ENCODE measurements around the gene SRD5A1.
"Not testable (repeated sequence)": the region's sequence is repeated elsewhere in the genome, so short reads cannot be mapped to it uniquely, and the experiment has no call there.

The SRD5A1 gene

DNA sequence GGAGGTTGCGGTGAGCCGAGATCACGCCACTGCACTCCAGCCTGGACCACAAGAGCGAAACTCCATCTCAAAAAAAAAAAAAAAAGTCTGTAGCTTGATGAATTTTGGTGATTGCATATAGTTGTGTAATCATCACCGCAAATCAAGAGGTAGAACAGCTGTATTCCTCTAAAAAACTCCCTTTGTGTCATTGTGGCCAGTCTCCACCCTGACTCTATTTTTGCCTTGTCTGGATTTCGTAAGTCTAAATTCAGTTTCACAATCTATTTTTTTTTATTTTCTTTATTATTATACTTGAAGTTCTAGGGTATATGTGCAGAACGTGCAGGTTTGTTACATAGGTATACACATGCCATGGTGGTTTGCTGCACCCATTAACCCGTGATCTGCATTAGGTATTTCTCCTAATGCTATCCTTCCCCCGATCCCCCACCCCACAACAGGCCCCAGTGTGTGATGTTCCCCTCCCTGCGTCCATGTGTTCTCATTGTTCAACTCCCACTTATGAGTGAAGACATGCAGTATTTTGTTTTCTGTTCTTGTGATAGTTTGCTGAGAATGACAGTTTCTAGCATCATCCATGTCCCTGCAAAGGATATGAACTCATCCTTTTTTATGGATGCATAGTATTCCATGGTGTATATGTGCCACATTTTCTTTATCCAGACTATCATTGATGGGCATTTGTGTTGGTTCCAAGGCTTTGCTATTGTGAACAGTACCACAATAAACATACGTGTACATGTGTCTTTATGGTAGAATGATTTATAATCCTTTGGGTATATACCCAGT lies 12.5 kb downstream of the SRD5A1 start:
- H3K36me3 ChIP-seq (ENCODE audit: control insufficient read depth in 1 of 2, insufficient read depth in 2 of 2, low read length in 2 of 2); H3K9me3 ChIP-seq (ENCODE audit: control insufficient read depth in 1 of 2, low read length in 2 of 2); H3K27me3 ChIP-seq (ENCODE audit: low read depth, low read length): not testable (repeated sequence)

DNA sequence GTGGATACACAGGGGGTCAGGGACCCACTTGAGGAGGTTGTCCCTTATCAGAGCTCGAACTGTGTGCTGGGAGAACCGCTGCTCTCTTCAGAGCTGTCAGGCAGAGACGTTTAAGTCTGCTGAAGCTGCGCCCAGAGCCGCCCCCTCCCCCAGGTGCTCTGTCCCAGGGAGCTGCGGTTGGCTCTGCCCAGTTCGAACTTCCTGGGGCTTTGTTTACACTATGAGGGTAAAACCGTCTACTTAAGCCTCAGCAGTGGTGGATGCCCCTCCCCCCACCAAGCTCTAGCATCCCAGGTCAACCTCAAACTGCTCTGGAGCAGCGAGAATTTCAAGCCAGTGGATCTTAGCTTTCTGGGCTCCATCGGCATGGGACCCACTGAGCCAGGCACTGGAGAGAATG lies 15.9 kb downstream of the SRD5A1 start:
- peaks cover 0 to 13% of the 10 kb centered on the region in 2 donors for H3K36me3 ChIP-seq (ENCODE audit: control insufficient read depth in 1 of 2, insufficient read depth in 2 of 2, low read length in 2 of 2)
- no peaks in the 10 kb centered on the region for H3K4me1 ChIP-seq (ENCODE audit: control insufficient read depth in 1 of 2, insufficient read depth in 2 of 2, low read length in 2 of 2)
- no peaks in the 10 kb centered on the region for H3K9me3 ChIP-seq (ENCODE audit: control insufficient read depth in 1 of 2, low read length in 2 of 2)
- no peak overlapping the region for H3K4me3 ChIP-seq (ENCODE audit: low read depth in 1 of 2, low read length in 2 of 2)
- no peak overlapping the region for H3K27ac ChIP-seq (ENCODE audit: low read length)
- H3K27me3 ChIP-seq (ENCODE audit: low read depth, low read length), result no peaks in the 10 kb centered on the region

More for the DNA sequence above, 12.5 kb downstream of the SRD5A1 start:
- not testable (repeated sequence) for H3K4me1 ChIP-seq (ENCODE audit: control insufficient read depth in 1 of 2, insufficient read depth in 2 of 2, low read length in 2 of 2); H3K4me3 ChIP-seq (ENCODE audit: low read depth in 1 of 2, low read length in 2 of 2); H3K27ac ChIP-seq (ENCODE audit: low read length)

DNA sequence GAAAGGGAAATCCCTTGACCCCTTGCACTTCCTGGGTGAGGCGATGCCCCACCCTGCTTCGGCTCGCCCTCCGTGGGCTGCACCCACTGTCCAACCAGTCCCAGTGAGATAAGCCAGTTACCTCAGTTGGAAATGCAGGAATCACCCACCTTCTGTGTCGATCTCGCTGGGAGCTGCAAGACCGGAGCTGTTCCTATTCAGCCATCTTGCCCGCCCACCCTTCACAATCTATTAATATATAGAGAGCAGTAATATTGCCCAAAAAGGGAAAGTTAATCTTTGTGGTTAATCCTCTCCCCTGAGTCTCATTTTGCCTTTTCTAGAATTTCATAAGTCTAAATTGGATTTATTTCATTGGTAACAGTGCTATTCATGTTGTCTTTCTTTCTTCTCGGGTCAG lies 16.4 kb downstream of the SRD5A1 start:
- no peak overlapping the region for H3K4me3 ChIP-seq (ENCODE audit: low read depth in 1 of 2, low read length in 2 of 2)
- H3K4me1 ChIP-seq (ENCODE audit: control insufficient read depth in 1 of 2, insufficient read depth in 2 of 2, low read length in 2 of 2), result no peaks in the 10 kb centered on the region
- peaks cover 0 to 8% of the 10 kb centered on the region in 2 donors for H3K36me3 ChIP-seq (ENCODE audit: control insufficient read depth in 1 of 2, insufficient read depth in 2 of 2, low read length in 2 of 2)
- no peak overlapping the region for H3K27ac ChIP-seq (ENCODE audit: low read length)
- H3K9me3 ChIP-seq (ENCODE audit: control insufficient read depth in 1 of 2, low read length in 2 of 2), result no peaks in the 10 kb centered on the region
- no peaks in the 10 kb centered on the region for H3K27me3 ChIP-seq (ENCODE audit: low read depth, low read length)

DNA sequence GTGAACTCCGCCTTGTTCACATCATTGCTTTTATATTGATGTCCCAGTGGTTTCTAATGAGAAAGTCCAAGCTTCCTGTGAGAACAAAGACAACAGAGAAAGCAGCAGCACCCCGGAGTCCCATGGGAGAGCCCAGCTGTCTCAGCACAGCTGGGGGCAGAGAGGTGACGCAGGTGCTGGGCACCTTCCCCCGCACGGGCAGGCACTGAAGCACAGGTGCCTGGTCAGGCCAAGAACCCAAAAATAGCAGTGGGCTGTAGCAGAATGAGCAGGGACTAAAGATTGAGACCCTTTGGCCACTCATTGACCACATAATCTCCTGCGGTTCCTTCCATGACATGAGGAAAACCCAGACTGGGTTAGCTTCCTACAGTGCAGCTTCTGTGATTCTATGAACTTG lies 18.8 kb downstream of the SRD5A1 start:
- Histone ChIP-seq H3K27me3 (ENCODE audit: low read depth, low read length) (no peaks in the 10 kb centered on the region), H3K36me3 (ENCODE audit: control insufficient read depth in 1 of 2, insufficient read depth in 2 of 2, low read length in 2 of 2) (peaks cover 18 to 24% of the 10 kb centered on the region in 2 donors), H3K4me1 (ENCODE audit: control insufficient read depth in 1 of 2, insufficient read depth in 2 of 2, low read length in 2 of 2) (no peaks in the 10 kb centered on the region)

DNA sequence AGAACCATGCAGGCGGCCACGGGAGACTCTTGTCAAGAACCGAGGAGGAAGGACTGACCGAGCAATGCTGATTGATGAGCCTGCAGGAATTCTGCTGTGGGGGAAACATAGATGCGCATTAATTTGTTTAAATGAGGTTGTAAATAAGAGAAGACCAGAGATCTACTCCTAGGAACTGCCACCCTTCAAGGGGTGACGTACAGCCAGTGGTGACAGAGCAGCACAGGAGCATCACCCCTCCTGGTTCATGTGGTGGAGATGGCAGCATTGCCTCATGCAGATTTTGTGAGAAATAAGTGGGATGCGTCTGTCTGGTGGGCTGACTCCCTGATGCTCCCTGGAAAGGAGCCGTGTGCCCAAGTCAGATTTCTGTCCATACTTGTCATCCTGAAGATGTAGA lies 22.2 kb downstream of the SRD5A1 start:
- H3K4me1 ChIP-seq (ENCODE audit: control insufficient read depth in 1 of 2, insufficient read depth in 2 of 2, low read length in 2 of 2), result no peaks in the 10 kb centered on the region
- no peaks in the 10 kb centered on the region for H3K27me3 ChIP-seq (ENCODE audit: low read depth, low read length)
- H3K9me3 ChIP-seq (ENCODE audit: control insufficient read depth in 1 of 2, low read length in 2 of 2), result peaks cover 0 to 8% of the 10 kb centered on the region in 2 donors
- H3K4me3 ChIP-seq (ENCODE audit: low read depth in 1 of 2, low read length in 2 of 2), result no peak overlapping the region
- H3K27ac ChIP-seq (ENCODE audit: low read length), result no peak overlapping the region
- H3K36me3 ChIP-seq (ENCODE audit: control insufficient read depth in 1 of 2, insufficient read depth in 2 of 2, low read length in 2 of 2), result peaks cover 21 to 43% of the 10 kb centered on the region in 2 donors

More for the DNA sequence above, 18.8 kb downstream of the SRD5A1 start:
- H3K27ac ChIP-seq (ENCODE audit: low read length), result no peak overlapping the region
- no peak overlapping the region for H3K4me3 ChIP-seq (ENCODE audit: low read depth in 1 of 2, low read length in 2 of 2)
- peaks cover 0 to 4% of the 10 kb centered on the region in 2 donors for H3K9me3 ChIP-seq (ENCODE audit: control insufficient read depth in 1 of 2, low read length in 2 of 2)

DNA sequence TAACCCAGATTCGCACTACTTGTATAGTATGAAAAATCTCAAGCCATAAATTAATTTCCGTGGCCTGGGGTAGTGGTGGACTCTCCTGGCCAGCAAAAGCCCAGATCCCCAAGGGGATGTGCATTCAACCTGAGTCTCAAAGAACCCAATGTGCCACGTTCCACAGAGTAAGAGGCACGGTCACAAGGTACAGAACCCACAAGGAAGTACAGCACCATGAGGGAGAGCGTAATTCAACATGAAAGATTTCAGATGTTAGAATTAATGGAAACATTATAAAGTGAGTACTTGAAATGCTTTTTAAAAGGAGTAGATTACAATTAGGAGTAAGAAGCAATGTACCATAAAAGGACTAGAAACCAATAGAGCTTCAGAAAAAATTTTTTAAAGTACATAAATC lies 23.4 kb downstream of the SRD5A1 start:
- H3K9me3 ChIP-seq (ENCODE audit: control insufficient read depth in 1 of 2, low read length in 2 of 2), result peaks cover 0 to 8% of the 10 kb centered on the region in 2 donors
- no peak overlapping the region for H3K27ac ChIP-seq (ENCODE audit: low read length)
- H3K4me1 ChIP-seq (ENCODE audit: control insufficient read depth in 1 of 2, insufficient read depth in 2 of 2, low read length in 2 of 2), result no peaks in the 10 kb centered on the region
- H3K36me3 ChIP-seq (ENCODE audit: control insufficient read depth in 1 of 2, insufficient read depth in 2 of 2, low read length in 2 of 2), result peaks cover 21 to 43% of the 10 kb centered on the region in 2 donors
- H3K27me3 ChIP-seq (ENCODE audit: low read depth, low read length), result no peaks in the 10 kb centered on the region
- H3K4me3 ChIP-seq (ENCODE audit: low read depth in 1 of 2, low read length in 2 of 2), result no peak overlapping the region

DNA sequence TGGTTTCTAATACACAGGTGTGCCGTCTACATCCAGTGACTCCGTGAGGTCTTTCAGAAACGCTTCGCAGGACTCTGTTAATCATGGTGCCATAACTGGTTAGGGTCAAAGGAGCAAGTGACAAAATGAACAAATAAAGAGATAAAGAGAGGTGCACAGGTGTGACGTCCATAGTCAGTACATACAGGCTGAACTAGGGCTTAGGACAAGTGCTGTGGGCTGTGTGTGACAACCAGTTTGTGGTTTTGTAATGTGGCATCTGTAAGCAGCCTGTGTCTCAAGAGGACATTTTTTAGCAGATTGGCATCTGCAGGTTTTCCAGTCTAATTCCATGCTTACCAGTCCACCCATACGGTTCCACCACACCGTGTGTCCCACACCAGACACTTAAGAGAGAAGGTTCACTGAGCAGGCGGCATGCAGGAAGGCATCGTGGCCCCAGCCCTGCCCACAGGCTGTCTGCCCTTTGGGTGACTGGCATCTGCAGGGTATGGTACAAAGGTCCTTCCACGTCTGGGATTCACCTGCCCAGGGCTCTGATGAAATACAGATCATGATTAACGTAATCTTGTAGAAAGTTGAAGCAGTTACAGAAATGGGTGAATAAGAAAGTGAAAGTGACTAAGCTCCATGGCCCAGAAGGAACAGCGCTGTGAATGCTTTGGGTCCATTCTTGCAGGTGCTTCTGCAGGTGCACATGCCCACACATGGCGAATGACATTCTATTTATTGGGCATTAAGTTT lies 26.9 kb downstream of the SRD5A1 start:
- Histone ChIP-seq H3K4me1 (ENCODE audit: control insufficient read depth in 1 of 2, insufficient read depth in 2 of 2, low read length in 2 of 2) (no peaks in the 10 kb centered on the region), H3K9me3 (ENCODE audit: control insufficient read depth in 1 of 2, low read length in 2 of 2) (peaks cover 0 to 8% of the 10 kb centered on the region in 2 donors), H3K27ac (ENCODE audit: low read length) (no peak overlapping the region), H3K4me3 (ENCODE audit: low read depth in 1 of 2, low read length in 2 of 2) (no peak overlapping the region), H3K27me3 (ENCODE audit: low read depth, low read length) (no peaks in the 10 kb centered on the region), H3K36me3 (ENCODE audit: control insufficient read depth in 1 of 2, insufficient read depth in 2 of 2, low read length in 2 of 2) (peaks cover 21 to 54% of the 10 kb centered on the region in 2 donors)

DNA sequence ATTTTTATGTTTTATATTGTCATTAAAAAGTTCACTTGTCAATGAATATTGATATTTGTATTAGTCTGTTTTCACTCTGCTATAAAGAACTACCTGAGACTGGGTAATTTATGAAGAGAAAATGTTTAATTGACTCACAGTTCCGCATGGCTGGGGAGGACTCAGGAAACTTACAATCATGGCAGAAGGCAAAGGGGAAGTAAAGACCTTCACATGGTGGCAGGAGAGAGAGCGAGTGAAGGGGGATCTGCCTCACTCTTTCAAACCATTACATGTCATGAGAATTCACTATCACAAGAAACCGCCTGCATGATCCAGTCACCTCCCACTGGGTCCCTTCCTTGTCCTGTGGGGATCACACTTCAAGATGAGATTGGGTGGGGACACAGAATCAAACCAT lies 27.4 kb downstream of the SRD5A1 start:
- peaks cover 17 to 50% of the 10 kb centered on the region in 2 donors for H3K36me3 ChIP-seq (ENCODE audit: control insufficient read depth in 1 of 2, insufficient read depth in 2 of 2, low read length in 2 of 2)
- no peak overlapping the region for H3K4me3 ChIP-seq (ENCODE audit: low read depth in 1 of 2, low read length in 2 of 2)
- H3K27me3 ChIP-seq (ENCODE audit: low read depth, low read length), result no peaks in the 10 kb centered on the region
- H3K9me3 ChIP-seq (ENCODE audit: control insufficient read depth in 1 of 2, low read length in 2 of 2), result peaks cover 0 to 8% of the 10 kb centered on the region in 2 donors
- H3K27ac ChIP-seq (ENCODE audit: low read length), result no peak overlapping the region
- H3K4me1 ChIP-seq (ENCODE audit: control insufficient read depth in 1 of 2, insufficient read depth in 2 of 2, low read length in 2 of 2), result no peaks in the 10 kb centered on the region

DNA sequence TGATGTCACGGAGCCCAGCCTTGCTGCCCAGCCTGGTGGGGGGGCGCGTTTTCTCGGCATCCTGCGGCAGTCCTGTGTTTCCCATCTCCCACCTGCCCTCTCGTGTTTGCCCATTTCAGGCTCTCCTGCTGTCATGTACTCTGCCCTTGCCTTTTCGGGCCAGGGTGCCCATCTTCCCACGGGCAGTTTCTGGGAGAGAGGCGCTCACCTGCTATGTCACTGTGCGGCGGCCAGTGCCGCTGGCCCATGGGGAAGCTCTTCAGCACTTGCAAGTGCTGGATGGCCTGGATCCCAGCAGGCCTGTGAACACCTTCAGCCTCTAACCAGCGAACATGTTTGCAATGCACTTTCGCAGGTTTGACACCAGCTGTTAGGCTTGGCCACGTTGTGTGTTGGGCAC lies 33.5 kb downstream of the SRD5A1 start:
- Histone ChIP-seq H3K27me3 (ENCODE audit: low read depth, low read length) (no peaks in the 10 kb centered on the region), H3K36me3 (ENCODE audit: control insufficient read depth in 1 of 2, insufficient read depth in 2 of 2, low read length in 2 of 2) (peaks cover 0 to 35% of the 10 kb centered on the region in 2 donors), H3K27ac (ENCODE audit: low read length) (no peak overlapping the region), H3K4me3 (ENCODE audit: low read depth in 1 of 2, low read length in 2 of 2) (no peak overlapping the region), H3K4me1 (ENCODE audit: control insufficient read depth in 1 of 2, insufficient read depth in 2 of 2, low read length in 2 of 2) (no peaks in the 10 kb centered on the region), H3K9me3 (ENCODE audit: control insufficient read depth in 1 of 2, low read length in 2 of 2) (no peaks in the 10 kb centered on the region)

DNA sequence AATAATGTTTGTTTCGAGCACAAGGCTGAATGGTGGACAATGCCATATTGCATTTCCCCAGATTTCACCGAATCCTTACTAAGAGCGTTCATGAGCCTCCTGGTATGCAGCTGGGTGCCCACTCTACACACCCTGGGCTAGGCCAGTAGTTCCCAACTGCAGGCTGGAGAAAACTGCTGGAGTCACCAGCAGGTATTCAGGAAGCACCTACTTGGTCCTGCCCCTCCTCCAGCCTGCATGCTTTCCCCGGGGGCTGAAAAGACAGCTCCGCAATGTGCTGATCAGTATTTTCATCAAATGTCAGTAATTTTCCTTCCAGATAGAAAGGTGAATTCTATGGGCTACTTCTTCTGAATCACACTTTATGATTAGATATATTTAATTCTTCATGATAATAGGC lies 34.4 kb downstream of the SRD5A1 start:
- Histone ChIP-seq H3K36me3 (ENCODE audit: control insufficient read depth in 1 of 2, insufficient read depth in 2 of 2, low read length in 2 of 2) (peaks cover 0 to 31% of the 10 kb centered on the region in 2 donors), H3K4me3 (ENCODE audit: low read depth in 1 of 2, low read length in 2 of 2) (no peak overlapping the region), H3K27me3 (ENCODE audit: low read depth, low read length) (no peaks in the 10 kb centered on the region), H3K4me1 (ENCODE audit: control insufficient read depth in 1 of 2, insufficient read depth in 2 of 2, low read length in 2 of 2) (no peaks in the 10 kb centered on the region), H3K9me3 (ENCODE audit: control insufficient read depth in 1 of 2, low read length in 2 of 2) (no peaks in the 10 kb centered on the region), H3K27ac (ENCODE audit: low read length) (no peak overlapping the region)

DNA sequence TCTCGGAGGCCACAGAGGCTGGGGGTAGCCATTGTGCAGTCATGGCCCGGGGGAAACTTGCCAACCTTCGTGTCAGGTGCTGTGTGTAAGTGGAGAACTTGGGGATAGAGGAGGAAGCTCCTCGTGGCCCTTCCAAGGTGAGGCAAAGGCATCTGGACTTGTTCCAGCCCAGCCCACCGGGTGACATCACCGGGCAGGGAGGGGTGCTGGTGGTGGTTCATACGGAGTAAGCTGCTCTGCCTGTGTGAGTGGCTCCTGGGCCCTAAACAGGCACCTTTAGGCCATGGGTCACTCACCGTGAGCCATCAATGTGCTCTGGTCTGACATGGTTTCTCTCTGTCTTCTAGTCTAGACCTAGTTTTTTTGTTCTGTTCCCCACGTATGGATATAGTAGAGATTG lies 35.5 kb downstream of the SRD5A1 start:
- H3K4me1 ChIP-seq (ENCODE audit: control insufficient read depth in 1 of 2, insufficient read depth in 2 of 2, low read length in 2 of 2); H3K27ac ChIP-seq (ENCODE audit: low read length); H3K4me3 ChIP-seq (ENCODE audit: low read depth in 1 of 2, low read length in 2 of 2); H3K9me3 ChIP-seq (ENCODE audit: control insufficient read depth in 1 of 2, low read length in 2 of 2); H3K27me3 ChIP-seq (ENCODE audit: low read depth, low read length): not testable (repeated sequence)
- H3K36me3 ChIP-seq (ENCODE audit: control insufficient read depth in 1 of 2, insufficient read depth in 2 of 2, low read length in 2 of 2), result peaks cover 0 to 25% of the 10 kb centered on the region in 2 donors

Data from muscle layer of duodenum (tissue), 2 donors.